HG02798 (cell line): ENCODE results near the gene TMEM87A.

ENCODE experiments used
- ATAC-seq: cut with Tn5 transposase; IDR thresholded peaks from one replicate; pipeline ENCODE4 v1.9.1; 2021; ENCODE audit warnings: mild to moderate bottlenecking; ENCODE audit not compliant: unreplicated experiment, poor library complexity

TMEM87A gene

DNA sequence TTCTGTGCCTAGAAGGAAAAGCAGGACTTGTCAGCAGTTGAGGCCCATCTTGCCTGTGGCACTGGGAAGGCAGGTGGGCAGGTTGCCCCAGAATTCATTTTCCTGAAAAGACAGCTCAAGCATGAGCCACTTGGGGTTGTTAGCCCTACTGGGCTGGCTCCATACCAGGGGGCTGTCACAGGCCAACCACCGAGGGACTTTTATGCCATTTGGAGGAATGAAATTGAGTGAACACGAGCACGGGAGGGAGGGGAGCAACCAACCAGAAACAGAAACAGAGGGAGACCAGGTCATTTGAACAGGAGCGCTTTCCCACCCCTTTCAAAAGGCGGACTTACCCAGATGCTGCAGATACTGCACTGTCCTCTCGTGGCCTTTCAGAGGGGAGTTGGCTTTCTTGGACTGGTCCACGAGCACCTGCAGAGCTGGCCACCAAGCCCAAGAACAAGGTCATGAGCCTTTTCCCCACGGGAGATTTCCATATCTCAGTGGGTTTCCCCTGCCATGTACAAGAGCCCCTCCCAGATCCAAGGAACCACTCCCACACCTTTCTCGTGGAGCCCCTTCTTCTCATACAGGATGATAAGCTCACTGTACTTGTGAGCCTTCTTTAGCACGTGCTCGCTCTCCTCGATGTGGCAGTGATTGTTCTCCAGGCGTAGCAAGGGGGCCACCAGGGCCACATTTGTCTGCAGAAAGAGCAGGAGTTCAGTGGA is 106.8 kb downstream of the TMEM87A start:
- no peak for ATAC-seq

DNA sequence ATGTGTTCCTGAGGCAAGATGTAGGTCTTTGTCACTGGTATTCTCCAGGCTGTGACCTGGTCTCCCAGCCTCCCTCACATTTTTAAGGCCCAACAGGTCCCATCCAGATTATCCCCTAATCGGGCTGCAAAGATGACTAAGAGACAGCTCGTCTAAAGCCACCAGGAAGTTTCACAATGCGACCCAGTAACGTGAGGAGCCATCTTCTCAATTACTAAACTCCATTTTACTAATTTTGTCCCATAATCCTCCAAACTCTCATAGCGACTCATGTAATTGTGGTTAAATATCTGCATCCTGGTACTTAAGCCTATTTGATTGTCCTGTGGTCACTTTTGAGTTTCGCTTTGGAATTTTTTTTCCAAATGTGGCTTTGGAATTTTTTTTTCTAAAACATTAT is 108.1 kb downstream of the TMEM87A start:
- no peak for ATAC-seq

DNA sequence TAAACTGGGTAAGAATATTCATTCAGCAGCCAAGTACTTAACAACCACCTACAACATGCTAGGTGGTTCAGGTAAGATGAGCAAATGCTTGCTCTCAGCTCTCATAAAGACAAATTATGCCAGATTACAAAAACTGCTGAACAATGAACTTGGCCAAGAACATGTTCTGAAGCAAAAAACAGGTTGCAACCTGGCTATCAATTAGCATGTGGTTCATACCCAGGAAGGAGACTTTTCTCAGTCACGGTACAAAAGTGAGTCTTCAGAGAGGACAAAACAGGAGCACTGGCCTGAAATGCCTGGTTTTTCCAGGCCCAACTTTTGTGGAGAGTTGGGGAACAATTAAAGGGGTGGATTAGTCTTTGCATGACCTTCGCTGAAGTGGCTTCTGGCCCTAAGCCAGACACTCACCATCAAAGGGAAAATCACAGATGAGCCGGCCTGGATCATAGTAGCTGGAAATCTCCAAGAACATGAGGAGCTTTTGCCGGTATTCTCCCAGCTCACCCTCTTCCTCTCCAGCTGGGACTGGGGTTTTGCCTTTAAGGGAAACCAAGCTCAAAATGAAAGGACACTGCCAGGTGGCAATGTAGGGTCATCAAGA is 109.2 kb downstream of the TMEM87A start:
- ATAC-seq, result no peak

DNA sequence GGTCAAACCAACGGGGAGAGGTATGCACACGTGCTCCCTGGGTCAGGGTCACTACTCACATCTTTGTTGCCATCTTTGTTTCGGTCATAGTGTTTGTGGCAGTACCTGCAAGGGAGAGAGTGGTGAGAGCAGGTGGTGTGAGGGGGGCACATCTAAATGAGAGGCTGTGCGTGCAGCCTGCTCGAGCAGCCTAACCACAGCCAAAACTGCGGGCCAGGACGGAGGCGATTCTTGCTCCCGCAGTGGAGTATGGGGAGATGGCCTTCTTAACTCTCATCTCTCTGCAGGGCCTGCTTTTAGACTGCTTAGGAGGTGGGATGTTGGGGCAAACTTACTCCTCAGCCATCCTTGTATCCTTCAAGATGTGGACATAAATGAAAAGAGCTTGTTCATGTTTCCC is 109.9 kb downstream of the TMEM87A start:
- ATAC-seq, result no peak
